Occipital lobe (tissue), 2 donors: ENCODE data around the gene C3orf22. TPM values are rescaled to one million over a fixed set of nuclear protein-coding genes. Genes with fewer than 3 reads are reported as not detected.
"Not testable (repeated sequence)": the region's sequence is repeated elsewhere in the genome, so short reads cannot be mapped to it uniquely, and the experiment has no call there.

Experiments used
- DNase-seq: peaks from one replicate; lab custom pipeline; 2025; lab: John Stamatoyannopoulos, UW
- total RNA-seq: library from RNA; depleted of rRNA; stranded (reverse); fragments of >200 nt; gene quantifications from one replicate; pipeline ENCODE4 v1.2.3, GENCODE V29; 2014

The C3orf22 gene
- total RNA-seq, 1 donor from 2014 or later, result not detected

DNA sequence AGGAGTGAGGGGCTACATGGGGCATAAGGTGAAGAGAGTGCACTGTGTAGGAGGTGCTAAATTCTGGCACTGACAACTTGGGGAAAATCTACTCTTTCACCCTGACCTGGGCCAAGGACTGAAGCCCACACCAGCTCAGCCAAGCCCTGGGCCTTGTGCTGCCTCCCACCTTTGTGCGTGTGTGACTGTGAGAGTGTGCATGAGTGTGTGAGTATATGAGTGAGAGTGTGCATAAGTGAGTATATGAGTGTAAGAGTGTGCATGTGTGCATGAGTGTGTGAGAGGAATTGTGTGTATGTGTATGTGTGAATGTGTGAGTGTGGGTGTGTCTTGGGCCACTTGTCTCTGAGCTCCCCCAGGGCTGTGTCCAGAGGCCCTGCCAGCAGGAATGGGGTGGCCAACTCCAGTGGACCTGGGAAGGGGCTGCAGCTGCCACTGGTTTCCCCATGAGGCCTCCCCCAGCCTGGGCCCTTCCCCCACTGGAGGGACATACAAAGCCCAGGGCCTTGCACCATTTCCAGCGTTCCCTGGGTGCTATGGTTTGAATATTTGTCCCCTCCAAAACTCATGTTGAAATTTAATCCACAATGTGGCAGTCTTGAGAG, 15.2 kb downstream of the C3orf22 start:
- DNase-seq, result no peak

GRCh38 chr3:126542340-126543241, 16.1 kb downstream of the C3orf22 start:
- DNase-seq, result no peak

- DNase-seq, result no peak
These were observed 16.9 kb downstream of the C3orf22 start for GRCh38 chr3:126541628-126542339.

DNA sequence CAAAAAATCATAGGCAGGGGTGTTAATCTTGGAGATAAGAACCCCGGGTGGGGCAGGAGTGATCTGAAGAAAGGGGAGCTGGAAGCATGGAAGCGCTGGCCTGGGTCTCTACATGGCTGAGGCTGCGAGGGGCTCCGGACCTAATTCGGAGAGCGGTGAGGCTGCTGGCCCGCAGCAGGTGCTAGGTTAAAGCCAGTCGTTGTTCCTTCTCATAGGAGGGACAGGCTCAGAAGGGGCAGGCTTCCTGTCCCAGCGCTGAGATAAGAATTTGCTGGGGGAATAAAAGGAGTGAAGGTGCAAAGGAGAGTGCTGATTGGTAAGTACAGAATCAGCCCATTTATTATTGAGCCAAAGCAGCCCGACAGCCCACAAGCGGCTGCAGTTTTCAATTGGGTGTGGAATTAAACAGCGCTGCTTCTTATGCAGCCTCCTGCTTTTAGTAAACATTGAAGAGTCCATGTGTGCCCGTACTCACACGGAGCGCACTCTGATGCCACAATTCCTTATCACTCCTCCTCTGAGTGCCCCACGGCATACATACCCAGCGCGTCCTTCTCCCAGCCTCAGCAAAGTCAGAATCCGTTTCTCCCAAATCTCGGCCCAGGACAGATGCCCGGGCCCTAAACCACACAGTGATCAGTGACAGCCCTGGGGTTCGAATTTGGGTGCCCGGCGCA, 17.6 kb downstream of the C3orf22 start:
- DNase-seq, result no peak

DNA sequence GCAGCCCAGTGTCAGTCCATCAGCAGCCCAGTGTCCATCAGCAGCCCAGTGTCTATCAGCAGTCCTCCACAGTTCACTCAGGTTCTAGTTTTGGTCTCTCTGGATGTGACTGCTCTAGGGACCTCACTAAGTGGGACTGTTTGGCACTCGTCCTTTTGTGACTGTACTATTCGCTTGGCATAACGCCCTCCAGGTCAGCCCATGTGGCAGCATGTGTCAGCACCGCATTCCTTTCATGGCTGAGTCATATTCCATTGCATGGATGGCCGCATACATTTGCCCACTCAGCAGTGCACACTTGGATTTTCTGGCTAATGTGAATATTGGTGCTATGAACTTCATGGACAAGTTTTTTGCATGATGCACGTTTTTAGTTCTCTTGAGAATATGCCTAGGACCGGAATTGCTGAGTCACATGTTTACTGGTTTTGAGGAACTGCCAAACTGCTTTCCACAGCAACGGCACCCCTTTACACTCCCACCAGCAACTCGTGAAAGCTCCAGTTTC, 18.3 kb downstream of the C3orf22 start:
- no peak for DNase-seq

DNA sequence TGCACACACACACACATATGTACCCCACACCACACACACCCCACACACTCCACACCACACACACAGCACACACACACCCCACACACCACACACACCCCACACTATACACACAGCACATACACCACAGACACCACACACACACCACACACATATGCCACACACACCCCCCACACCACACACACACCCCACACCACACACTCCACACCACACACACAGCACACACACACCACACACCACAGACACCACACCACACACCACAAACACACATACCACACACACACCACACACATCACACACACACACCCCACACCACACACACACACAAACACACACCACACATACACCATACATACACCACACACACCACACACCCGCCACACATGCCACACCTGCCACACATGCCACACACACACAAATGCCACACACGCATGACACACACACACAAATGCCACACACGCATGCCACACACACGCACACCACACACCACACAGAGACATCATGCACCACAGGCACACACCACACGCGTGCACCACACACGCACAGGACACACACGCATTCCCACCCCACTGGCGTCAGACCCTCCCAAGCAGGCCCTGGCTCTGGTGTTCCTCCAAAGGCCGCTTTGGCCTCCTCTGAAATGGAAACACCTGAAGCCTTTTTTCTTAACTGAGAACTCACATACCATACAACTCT, 19.0 kb downstream of the C3orf22 start:
- DNase-seq, result no peak

DNA sequence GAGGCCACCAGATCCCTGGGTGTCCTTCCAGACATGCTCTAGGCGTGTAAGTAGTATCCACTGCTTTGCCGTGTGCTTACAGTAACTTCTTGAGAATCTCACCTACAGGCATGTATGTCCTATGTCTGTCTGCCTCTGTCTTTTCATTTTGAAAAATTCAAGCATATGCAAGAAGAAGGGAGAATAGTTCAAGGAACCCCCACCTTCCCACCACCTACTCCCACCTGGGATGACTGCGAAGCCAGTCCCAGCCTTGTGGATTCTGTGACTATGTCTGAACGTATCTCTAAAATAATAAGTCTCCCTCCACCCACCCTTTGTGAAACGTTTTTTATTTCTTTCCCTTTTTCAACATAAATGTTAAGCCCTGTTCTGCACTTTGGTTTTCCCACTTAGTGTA, 19.8 kb downstream of the C3orf22 start:
- DNase-seq, result no peak

- no peak for DNase-seq
These were observed 20.4 kb downstream of the C3orf22 start for GRCh38 chr3:126538316-126538715.

GRCh38 chr3:126537730-126538281, 20.9 kb downstream of the C3orf22 start:
- no peak for DNase-seq

DNA sequence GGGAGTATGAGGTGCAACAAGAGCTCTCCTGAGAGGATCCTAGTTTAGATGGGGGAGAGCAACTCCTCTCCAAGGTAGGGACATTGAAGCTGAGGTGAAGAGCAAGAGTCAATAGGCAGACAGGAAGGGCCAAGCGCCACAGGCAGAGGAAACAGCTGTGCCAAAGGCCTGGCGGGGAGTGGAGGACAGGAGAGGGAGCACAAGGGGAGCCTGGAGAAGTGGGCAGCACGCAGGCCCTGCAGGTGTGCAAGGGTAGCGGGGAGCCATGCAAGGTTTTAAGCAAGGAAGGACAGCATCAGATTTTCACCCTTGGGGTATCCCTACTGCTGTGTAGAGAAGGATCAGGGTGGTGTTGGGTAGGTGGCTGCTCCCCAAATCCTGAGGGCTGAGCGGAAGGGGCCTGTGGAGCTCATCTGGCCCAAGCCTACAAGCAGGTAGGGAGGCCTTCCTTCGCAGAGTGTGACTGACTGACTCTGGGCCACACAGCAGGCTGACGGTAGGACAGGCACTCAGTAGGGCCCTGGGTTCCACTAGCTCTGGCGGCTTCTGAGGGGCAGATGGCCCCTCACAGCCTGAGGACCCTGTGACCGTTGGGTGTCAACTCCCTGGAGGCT, 21.5 kb downstream of the C3orf22 start:
- no peak for DNase-seq

- DNase-seq, result no peak
These were observed 22.6 kb downstream of the C3orf22 start for GRCh38 chr3:126536126-126536525.

DNA sequence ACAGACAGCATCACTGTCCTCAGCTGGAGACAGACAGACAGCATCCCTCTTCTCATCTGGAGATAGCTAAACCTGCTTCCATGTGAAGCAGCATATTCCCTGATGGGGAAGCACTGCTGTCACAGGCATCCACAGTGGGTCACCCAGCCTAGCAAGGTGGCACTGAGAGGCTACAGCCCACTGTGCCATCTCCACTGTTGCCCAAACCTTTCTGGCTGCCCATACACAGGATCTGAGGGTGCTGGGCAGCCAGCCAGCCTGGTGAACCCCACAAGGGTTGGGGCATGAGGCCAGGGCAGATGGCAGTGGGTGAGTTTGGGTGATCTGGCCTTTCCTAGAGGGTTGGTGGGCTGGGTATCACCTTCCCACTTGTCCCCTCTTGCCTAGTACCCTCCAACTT, 23.1 kb downstream of the C3orf22 start:
- DNase-seq, result no peak

DNA sequence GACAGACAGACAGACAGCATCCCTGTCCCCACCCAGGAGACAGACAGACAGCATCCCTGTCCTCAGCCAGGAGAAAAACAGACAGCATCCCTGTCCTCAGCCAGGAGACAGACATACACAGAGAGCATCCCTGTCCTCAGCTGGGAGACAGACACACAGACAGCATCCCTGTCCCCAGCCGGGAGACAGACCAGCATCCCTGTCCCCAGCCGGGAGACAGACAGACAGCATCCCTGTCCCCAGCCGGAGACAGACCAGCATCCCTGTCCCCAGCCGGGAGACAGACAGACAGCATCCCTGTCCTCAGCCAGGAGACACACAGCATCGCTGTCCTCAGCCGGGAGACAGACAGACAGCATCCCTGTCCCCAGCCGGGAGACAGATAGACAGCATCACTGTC, 24.0 kb downstream of the C3orf22 start:
- DNase-seq, result not testable (repeated sequence)

DNA sequence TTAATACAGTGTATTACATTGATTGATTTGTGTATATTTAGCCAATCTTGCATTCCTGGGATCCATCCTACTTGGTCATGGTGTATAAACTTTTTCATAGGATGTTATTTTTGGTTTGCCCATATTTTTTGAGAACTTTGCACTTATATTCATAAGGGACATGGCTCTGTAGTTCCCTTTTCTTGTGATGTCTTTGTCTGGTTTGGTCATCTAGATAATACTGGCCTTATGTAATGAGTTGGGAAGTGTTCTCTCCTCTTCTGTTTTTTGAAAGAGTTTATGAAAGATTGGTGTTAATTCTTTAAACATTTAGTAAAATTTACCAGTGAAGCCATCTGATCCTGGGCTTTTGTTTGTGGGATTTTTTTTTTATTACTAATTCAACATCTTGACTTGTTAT, 25.2 kb downstream of the C3orf22 start:
- no peak for DNase-seq

GRCh38 chr3:126531051-126531330, 27.7 kb downstream of the C3orf22 start:
- no peak for DNase-seq

- no peak for DNase-seq
These were observed 28.3 kb downstream of the C3orf22 start for GRCh38 chr3:126530171-126531050.

DNA sequence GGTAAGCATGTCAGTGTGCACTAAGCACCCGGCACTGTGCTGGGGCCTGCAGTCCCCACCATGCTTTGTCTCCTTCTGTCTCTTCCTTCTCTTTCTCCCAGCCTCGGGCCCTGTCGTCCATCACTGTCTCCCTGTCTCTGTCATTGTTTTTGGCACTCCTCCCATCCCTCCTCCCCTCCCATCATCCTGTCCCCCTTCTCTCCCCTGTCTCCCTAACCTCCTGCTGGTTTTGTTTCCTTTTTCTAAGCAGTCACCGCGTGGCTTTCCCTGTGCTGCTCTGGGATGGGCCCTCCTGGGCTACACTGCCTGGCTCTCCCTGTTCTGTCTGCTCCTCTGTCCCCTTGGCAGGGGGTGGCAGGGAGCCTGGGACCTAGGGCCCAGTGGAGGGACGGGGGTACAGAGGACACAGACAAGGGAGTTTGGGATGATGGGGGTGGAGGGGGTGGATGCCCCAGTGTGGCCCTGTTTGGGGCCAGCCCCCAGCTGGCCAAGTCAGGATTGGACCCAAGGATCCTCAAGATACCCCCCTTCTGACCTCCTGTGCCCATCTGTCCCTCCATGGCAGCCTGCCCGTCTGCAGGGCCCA, 29.1 kb downstream of the C3orf22 start:
- no peak for DNase-seq

GRCh38 chr3:126528800-126529541, 29.8 kb downstream of the C3orf22 start:
- no peak for DNase-seq
